ENCODE data around the gene CDKAL1.

Gene CDKAL1

DNA sequence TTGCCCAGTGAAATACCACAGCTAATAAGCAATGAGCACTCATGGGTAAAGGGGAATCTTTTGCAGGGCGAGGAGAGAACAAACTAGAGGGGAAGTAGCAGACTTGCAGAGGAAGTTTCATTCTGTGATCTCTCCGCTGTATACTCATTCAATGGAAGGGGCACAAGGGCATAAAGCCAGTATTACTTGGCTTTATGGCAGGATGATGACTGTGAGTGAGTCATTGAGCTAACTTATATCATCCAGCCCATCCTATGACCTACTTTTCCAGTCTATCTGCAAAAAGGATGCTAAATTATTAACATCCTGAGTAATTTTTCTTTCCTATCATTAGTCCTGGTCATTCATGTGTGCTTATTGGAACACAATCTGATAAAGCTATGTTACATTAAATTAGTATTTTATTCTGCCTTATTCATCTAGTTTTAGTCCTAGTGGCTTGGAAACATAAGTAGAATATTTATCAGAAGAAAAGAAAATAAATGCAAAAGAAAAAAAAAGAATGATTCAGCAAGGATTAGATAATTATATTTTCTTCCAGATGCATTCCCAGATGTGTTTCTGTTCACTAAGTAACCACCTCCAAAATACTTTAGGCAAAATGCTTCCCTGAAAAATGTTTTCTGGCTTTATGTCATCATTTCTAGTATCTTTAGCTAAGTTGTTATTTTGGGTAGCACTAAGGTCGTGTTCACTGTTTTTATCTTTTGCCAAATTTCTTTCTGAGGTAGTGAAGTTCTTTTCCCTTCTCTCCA is 471.7 kb downstream of the CDKAL1 start:
- no peak for TF ChIP-seq CTCF (conservative IDR thresholded peaks at IDR 0.05; ENCODE audit: low read depth, low read length)
- Histone ChIP-seq H3K4me1 (ENCODE audit: low read depth, poor library complexity, severe bottlenecking) (peaks cover 11% of the 10 kb centered on the region), H3K4me2 (no peak overlapping the region), H3K4me3 (IDR thresholded peaks at IDR 0.05; ENCODE audit: insufficient read depth, low read depth, low read length) (no peak overlapping the region), H2AFZ (ENCODE audit: low read depth) (no peak overlapping the region), H3K27me3 (ENCODE audit: insufficient read depth, low read depth) (no peaks in the 10 kb centered on the region), H3K79me2 (ENCODE audit: insufficient read depth, low read depth) (no peaks in the 10 kb centered on the region), H3K27ac (no peak overlapping the region), H3K9ac (no peak overlapping the region), H4K20me1 (ENCODE audit: insufficient read depth) (no peaks in the 10 kb centered on the region), H3K36me3 (ENCODE audit: insufficient read depth) (no peaks in the 10 kb centered on the region)

DNA sequence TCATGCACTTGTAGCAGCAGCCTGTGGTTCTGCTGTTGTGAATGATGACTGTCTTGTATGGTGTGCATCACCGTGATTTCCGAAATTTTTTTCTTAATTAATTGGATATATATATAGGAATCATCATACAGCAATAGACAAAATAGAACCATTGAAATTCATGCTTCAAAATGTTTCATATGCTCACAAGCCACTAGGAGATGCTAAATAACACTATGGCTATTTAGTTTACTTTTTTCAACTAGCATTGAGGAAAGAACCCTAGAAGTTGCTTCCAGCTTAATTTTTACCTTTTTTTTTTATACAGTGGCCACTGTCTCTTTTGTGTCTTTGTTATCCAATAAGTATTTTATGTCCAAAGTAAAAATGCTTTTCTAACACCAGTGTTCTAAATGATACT is 485.4 kb downstream of the CDKAL1 start:
- Histone ChIP-seq H3K27me3 (ENCODE audit: insufficient read depth, low read depth) (no peaks in the 10 kb centered on the region), H4K20me1 (ENCODE audit: insufficient read depth) (no peaks in the 10 kb centered on the region), H3K36me3 (ENCODE audit: insufficient read depth) (no peaks in the 10 kb centered on the region), H3K4me3 (IDR thresholded peaks at IDR 0.05; ENCODE audit: insufficient read depth, low read depth, low read length) (no peak overlapping the region), H3K79me2 (ENCODE audit: insufficient read depth, low read depth) (no peaks in the 10 kb centered on the region), H2AFZ (ENCODE audit: low read depth) (no peak overlapping the region), H3K27ac (no peak overlapping the region), H3K9ac (no peak overlapping the region), H3K4me2 (no peak overlapping the region), H3K4me1 (ENCODE audit: low read depth, poor library complexity, severe bottlenecking) (no peaks in the 10 kb centered on the region)
- no peak for TF ChIP-seq CTCF (conservative IDR thresholded peaks at IDR 0.05; ENCODE audit: low read depth, low read length)

DNA sequence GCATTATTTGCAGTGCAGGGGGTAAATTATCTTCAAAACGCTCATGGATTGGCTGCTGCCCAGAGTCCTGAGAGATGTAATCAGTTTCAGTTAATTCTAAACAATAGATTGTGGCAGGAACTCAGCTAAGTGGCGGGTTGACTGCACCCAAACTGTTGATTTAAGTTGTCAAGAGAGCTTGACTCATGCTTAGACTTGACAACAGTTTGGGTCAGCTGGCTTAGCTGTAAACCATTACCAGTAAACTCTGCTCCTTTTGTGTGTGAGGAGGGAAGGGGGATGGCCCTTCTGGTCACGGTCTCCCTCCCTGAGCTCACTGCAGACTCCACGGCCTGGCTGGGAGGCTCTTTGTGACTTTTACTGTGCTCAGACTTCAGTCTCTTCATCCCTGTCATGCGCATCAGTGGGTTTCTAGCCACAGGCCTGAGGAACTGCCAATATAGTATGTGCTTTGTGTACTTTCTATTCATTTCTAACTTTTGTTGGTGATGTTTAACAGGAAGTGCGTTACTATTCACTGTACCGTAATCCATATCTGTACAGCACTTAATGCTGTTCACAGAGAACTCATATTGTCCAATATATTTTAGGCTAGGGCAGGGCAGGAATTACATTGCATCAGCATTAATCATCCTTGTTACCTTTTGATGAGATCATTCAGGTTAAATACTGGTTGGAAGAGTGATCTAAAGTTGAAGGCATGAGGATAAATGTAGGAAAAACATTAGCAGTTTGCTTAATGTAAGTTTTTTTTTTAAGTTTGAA is 488.3 kb downstream of the CDKAL1 start:
- no peaks in the 10 kb centered on the region for H3K27me3 ChIP-seq (ENCODE audit: insufficient read depth, low read depth)
- no peak overlapping the region for H3K4me3 ChIP-seq (IDR thresholded peaks at IDR 0.05; ENCODE audit: insufficient read depth, low read depth, low read length)
- no peaks in the 10 kb centered on the region for H3K4me1 ChIP-seq (ENCODE audit: low read depth, poor library complexity, severe bottlenecking)
- no peaks in the 10 kb centered on the region for H4K20me1 ChIP-seq (ENCODE audit: insufficient read depth)
- no peak overlapping the region for H3K9ac ChIP-seq
- no peaks in the 10 kb centered on the region for H3K79me2 ChIP-seq (ENCODE audit: insufficient read depth, low read depth)
- no peak for TF ChIP-seq CTCF (conservative IDR thresholded peaks at IDR 0.05; ENCODE audit: low read depth, low read length)
- H2AFZ ChIP-seq (ENCODE audit: low read depth), result no peak overlapping the region
- H3K36me3 ChIP-seq (ENCODE audit: insufficient read depth), result no peaks in the 10 kb centered on the region
- no peak overlapping the region for H3K27ac ChIP-seq
- H3K4me2 ChIP-seq, result no peak overlapping the region

DNA sequence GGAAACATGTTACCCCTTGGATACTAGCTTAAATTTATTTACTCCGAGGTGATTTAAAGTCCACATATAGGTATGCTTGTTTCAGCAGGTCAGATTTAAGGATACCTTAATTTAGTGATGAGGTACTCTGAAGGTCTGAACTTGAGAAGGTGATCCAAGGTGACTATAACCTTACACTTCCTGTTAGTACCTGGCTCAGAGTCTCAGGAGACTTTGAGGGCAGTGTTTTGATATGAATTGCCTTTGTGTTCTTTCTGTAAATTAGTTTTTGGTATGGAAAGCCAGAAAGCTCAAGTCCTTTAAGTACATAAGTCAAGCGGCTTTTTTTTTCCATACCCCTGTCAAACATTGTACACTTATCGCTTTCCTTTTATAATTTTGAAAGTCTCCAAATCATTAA is 489.0 kb downstream of the CDKAL1 start:
- H3K36me3 ChIP-seq (ENCODE audit: insufficient read depth), result no peaks in the 10 kb centered on the region
- no peaks in the 10 kb centered on the region for H3K4me1 ChIP-seq (ENCODE audit: low read depth, poor library complexity, severe bottlenecking)
- H4K20me1 ChIP-seq (ENCODE audit: insufficient read depth), result no peaks in the 10 kb centered on the region
- no peak overlapping the region for H3K4me3 ChIP-seq (IDR thresholded peaks at IDR 0.05; ENCODE audit: insufficient read depth, low read depth, low read length)
- H3K27me3 ChIP-seq (ENCODE audit: insufficient read depth, low read depth), result no peaks in the 10 kb centered on the region
- H2AFZ ChIP-seq (ENCODE audit: low read depth), result no peak overlapping the region
- no peak overlapping the region for H3K9ac ChIP-seq
- H3K27ac ChIP-seq, result no peak overlapping the region
- H3K79me2 ChIP-seq (ENCODE audit: insufficient read depth, low read depth), result no peaks in the 10 kb centered on the region
- no peak for TF ChIP-seq CTCF (conservative IDR thresholded peaks at IDR 0.05; ENCODE audit: low read depth, low read length)
- H3K4me2 ChIP-seq, result no peak overlapping the region
